ENCODE measurements around the gene KCNMA1. TPM values are rescaled to one million over a fixed set of nuclear protein-coding genes. Genes with fewer than 3 reads are reported as not detected.

The KCNMA1 gene
- total RNA-seq, 4 donors from 2014 or later, result 10.1 to 32.6 (median 20.1) TPM

DNA sequence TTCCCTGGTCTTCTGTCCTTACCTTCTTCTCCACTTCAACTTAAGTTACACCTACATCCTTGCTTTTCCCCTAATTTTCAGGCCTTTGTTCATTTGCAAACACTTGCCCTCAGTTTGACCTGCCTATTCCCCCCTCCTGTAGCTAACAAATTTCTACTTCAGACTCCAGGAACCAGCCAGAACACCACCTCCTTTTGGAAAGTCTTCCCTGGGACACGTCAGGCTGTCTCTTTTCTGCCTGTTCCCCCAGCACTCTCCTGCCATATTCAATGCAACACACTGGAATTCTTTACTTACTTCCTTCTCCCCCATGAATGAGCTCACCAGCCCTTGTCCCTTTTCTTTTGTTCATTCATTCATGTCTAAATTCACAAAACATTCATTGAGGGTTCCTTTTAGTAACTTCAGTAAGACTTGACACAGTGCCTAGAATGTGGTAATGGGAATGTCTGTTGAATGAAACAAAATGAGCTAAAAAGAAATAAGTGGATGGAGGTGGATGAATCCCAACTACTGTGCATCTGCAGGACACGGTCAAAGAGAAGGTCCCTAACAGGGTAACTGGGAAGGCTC, 478.0 kb downstream of the KCNMA1 start:
- DNase-seq (ENCODE audit: low spot score), result no peak
- TF ChIP-seq, protein P1, sequence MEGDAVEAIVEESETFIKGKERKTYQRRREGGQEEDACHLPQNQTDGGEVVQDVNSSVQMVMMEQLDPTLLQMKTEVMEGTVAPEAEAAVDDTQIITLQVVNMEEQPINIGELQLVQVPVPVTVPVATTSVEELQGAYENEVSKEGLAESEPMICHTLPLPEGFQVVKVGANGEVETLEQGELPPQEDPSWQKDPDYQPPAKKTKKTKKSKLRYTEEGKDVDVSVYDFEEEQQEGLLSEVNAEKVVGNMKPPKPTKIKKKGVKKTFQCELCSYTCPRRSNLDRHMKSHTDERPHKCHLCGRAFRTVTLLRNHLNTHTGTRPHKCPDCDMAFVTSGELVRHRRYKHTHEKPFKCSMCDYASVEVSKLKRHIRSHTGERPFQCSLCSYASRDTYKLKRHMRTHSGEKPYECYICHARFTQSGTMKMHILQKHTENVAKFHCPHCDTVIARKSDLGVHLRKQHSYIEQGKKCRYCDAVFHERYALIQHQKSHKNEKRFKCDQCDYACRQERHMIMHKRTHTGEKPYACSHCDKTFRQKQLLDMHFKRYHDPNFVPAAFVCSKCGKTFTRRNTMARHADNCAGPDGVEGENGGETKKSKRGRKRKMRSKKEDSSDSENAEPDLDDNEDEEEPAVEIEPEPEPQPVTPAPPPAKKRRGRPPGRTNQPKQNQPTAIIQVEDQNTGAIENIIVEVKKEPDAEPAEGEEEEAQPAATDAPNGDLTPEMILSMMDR (IDR thresholded peaks at IDR 0.05), result no peak
- ATAC-seq (ENCODE audit: low FRiP score), result no peak

DNA sequence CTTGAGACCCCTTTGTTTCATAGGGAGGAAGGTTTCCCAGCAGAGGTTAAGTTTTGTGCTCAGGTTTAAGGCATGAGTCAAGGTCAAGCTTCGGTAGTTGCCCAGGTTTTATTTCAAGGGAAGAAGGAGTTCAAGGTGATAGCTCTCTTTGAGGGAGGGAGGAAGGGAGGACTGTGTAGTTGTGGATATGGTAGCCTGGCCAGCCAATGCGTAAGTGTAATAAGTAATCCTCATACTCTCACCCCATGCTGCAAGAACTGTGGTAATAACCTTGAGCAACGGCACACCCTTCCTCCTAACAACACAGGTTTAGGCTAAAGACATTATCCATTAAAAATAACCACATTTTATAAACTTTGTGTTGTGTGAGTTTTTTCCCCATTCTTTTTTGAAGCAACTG, 478.9 kb downstream of the KCNMA1 start:
- ATAC-seq (ENCODE audit: low FRiP score) (peak; percentile 25), DNase-seq (ENCODE audit: low spot score) (no peak)
- TF ChIP-seq, protein P1 (IDR thresholded peaks at IDR 0.05), result no peak

DNA sequence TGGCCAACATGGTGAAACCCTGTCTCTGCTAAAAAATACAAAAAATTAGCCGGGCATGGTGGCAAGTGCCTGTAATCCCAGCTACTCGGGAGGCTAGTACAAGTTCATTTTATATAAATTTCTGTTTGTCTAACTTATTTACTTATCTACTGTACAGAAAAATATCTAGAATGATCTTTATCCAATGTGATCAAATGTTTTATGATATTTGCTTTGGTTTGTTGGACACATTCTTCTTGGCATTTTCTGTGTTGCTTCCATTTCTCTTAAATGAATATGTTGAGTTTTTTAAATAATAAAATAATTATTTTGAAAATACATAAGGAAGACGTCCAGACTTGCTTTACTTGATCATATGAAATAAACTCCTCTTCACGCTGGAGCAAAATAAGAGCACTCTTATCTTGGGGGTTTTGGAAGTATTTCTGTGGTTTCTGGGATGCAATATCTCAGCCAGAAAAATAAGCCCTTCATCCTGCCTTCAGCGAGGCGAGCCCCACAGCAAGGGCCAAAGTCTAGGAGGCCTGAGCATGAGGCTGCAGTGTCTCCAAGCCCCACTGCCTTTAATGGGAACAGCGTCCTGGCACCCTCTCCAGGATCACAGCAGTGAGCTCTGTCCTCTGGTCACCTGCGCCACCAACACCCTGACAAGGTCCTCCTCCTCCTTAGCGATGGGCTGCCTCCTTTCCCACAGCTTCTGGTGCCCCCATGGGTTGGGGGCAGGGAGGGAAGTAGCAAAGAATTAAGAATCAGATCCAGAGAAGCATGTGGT, 480.2 kb downstream of the KCNMA1 start:
- TF ChIP-seq, protein P1 (IDR thresholded peaks at IDR 0.05), result no peak
- DNase-seq (ENCODE audit: low spot score), result no peak
- ATAC-seq (ENCODE audit: low FRiP score), result no peak

DNA sequence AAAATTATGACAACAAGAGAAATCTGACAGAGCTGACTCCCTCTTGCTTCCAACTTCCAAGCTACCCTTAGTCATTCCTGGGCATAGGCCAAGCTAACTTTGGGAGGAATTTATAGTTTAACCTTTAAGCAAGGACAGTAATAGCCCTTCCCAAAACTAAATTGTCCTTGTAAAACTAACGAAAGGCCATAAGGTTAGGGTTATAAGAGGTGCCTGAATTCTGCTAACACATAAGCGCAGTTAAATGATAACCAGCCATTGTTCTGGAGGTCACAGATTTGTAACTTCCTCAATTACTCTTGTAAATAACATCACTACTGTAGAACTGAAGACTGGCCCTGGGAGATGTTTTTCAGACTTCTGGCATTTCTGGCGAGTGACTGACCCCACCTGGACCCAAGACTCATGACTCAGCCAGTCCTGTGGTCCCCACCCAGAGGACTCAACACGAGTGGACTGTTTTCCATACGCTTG, 481.2 kb downstream of the KCNMA1 start:
- no peak for DNase-seq (ENCODE audit: low spot score)
- ATAC-seq (ENCODE audit: low FRiP score), result peak; percentile 79
- TF ChIP-seq, protein P1 (IDR thresholded peaks at IDR 0.05), result no peak

DNA sequence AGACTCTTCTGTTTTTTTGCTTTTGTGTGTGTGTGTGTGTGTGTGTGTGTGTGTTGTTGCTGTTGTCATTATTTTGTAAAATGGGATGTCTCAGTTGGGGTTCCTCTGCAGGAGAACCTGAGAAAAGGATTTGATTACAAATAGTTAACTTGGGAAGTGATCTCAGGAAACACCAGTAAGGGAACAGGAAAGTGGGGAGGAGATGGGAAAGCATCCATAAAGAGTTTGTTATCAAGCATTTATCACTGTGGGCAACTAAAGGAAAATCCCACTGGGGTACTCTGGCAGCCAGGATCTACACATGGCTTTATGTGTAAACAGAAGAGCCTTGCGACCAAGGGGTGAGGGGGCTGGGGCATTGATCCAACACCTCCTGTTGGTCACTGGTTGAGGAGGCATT, 485.4 kb downstream of the KCNMA1 start:
- ATAC-seq (ENCODE audit: low FRiP score) (no peak), DNase-seq (ENCODE audit: low spot score) (no peak)
- TF ChIP-seq, protein P1 (IDR thresholded peaks at IDR 0.05), result no peak

DNA sequence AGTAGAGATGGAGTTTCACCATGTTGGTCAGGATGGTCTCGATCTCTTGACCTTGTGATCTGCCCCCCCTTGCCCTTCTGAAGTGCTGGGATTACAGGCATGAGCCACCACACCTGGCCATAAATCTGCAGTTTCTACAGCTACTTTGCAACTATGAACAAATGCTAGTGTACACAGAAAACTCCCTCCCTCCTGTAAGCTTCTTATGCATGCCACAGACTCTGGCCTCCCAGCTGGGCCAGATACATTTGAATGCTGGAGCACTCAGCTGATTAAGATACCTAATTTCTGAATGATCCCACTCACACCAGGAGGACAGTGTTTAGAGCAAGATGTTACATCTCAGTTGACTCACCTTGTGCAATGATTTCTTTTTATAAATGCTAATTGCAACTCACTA, 486.2 kb downstream of the KCNMA1 start:
- TF ChIP-seq, protein P1 (IDR thresholded peaks at IDR 0.05), result no peak
- no peak for ATAC-seq (ENCODE audit: low FRiP score)

DNA sequence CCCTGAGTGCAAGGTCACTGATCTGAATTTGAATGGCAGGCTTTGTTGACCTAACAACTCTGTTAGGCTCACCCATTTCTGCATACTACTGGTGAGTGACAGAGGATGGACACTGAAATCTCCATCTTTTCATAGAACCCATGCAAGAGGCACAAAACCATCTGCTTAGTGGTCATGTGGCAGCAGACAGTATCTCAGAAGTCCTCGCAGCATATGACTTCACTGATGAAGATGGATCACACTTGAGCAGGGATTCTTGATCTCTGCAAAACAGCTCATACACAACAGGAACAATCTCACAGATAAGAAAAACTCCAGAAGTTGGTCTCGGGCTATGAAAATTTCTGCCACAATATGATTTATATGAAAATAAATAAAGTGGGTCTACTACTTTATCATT, 487.9 kb downstream of the KCNMA1 start:
- DNase-seq (ENCODE audit: low spot score) (no peak), ATAC-seq (ENCODE audit: low FRiP score) (no peak)

More for the DNA sequence above, 486.2 kb downstream of the KCNMA1 start:
- DNase-seq (ENCODE audit: low spot score), result no peak

More for the DNA sequence above, 487.9 kb downstream of the KCNMA1 start:
- TF ChIP-seq, protein P1 (IDR thresholded peaks at IDR 0.05), result no peak
